Fibroblast of lung (primary cell): ENCODE measurements around the gene MEMO1.
"Not testable (repeated sequence)": the region's sequence is repeated elsewhere in the genome, so short reads cannot be mapped to it uniquely, and the experiment has no call there.

Experiments
- CTCF ChIP-seq, 2 donors: IDR thresholded peaks in 1 of 2; conservative IDR thresholded peaks in 1 of 2; 1 replicate in 1 of 2; 2 replicates in 1 of 2; pipeline ENCODE4 v1.5.1; 2011 to 2012; ENCODE audit warnings: low read length in 2 of 2, control low read depth in 1 of 2, inconsistent platforms in 1 of 2, low read depth in 1 of 2, mild to moderate bottlenecking in 1 of 2
- EZH2 ChIP-seq: IDR thresholded peaks from 2 replicates; pipeline ENCODE4 v1.5.1; 2012; ENCODE audit warnings: low read length, control low read depth, mild to moderate bottlenecking; ENCODE audit errors: missing control alignments

- TF ChIP-seq CTCF (conservative IDR thresholded peaks at IDR 0.05 in 1 of 2, IDR thresholded peaks at IDR 0.05 in 1 of 2; ENCODE audit: low read depth in 1 of 2, low read length in 2 of 2); EZH2: not testable (repeated sequence)
Measured at GRCh38 chr2:31898346-31898745, 112.5 kb downstream of the MEMO1 start.
